Measurements from ENCODE around the gene ARHGEF37.

DNA sequence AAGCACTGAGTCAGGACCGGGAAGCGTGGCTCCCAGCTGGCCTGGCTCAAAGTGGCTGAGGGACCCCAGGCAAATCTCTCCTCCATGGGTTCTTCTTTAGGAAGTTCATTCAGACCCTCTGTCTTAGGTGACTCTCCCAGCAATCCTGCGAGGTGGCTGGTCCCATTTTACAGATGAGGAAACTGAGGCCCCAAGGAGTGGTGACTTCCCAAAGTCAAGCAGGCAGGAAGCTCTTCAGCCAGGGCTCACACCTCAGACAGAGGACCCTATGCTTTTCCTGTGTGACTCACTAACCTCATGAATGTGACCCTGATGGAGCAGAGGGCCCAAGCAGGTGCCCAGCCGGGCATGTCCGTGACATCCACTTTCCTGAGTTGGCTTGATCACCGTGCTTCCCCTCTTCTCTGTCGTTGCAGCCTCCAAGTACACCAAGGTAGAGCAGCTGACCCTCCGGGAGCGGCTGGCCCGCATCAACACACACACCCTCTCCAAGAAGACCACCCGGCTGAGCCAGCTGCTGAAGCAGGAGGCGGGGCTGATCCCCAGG is 36.5 kb downstream of the ARHGEF37 start:
- TF ChIP-seq, protein P1, sequence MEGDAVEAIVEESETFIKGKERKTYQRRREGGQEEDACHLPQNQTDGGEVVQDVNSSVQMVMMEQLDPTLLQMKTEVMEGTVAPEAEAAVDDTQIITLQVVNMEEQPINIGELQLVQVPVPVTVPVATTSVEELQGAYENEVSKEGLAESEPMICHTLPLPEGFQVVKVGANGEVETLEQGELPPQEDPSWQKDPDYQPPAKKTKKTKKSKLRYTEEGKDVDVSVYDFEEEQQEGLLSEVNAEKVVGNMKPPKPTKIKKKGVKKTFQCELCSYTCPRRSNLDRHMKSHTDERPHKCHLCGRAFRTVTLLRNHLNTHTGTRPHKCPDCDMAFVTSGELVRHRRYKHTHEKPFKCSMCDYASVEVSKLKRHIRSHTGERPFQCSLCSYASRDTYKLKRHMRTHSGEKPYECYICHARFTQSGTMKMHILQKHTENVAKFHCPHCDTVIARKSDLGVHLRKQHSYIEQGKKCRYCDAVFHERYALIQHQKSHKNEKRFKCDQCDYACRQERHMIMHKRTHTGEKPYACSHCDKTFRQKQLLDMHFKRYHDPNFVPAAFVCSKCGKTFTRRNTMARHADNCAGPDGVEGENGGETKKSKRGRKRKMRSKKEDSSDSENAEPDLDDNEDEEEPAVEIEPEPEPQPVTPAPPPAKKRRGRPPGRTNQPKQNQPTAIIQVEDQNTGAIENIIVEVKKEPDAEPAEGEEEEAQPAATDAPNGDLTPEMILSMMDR (IDR thresholded peaks at IDR 0.05; ENCODE audit: low read depth, low read length, missing input control), result no peak
- TF ChIP-seq EGR1 (IDR thresholded peaks at IDR 0.05; ENCODE audit: low read depth in 2 of 2) (no peak), RAD21 (IDR thresholded peaks at IDR 0.05) (no peak), JUND (IDR thresholded peaks at IDR 0.05) (no peak), TAF1 (conservative IDR thresholded peaks at IDR 0.05) (no peak), YY1 (IDR thresholded peaks at IDR 0.05) (no peak), GABPA (IDR thresholded peaks at IDR 0.05 in 1 of 2, conservative IDR thresholded peaks at IDR 0.05 in 1 of 2) (no peak), SP1 (IDR thresholded peaks at IDR 0.05) (no peak), HNF4G (IDR thresholded peaks at IDR 0.05) (no peak), RXRA (IDR thresholded peaks at IDR 0.05) (no peak)
- TF ChIP-seq, protein P2, sequence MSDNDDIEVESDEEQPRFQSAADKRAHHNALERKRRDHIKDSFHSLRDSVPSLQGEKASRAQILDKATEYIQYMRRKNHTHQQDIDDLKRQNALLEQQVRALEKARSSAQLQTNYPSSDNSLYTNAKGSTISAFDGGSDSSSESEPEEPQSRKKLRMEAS (IDR thresholded peaks at IDR 0.05), result no peak

Data from liver (tissue), 3 donors.